Suppressor macrophage (primary cell): ENCODE measurements around the gene SPI1.

ENCODE experiments used
- DNase-seq, 4 experiments: peaks; one replicate each; pipeline ENCODE4 v3.0.0-alpha.2; 2020 to 2022

SPI1 gene

DNA sequence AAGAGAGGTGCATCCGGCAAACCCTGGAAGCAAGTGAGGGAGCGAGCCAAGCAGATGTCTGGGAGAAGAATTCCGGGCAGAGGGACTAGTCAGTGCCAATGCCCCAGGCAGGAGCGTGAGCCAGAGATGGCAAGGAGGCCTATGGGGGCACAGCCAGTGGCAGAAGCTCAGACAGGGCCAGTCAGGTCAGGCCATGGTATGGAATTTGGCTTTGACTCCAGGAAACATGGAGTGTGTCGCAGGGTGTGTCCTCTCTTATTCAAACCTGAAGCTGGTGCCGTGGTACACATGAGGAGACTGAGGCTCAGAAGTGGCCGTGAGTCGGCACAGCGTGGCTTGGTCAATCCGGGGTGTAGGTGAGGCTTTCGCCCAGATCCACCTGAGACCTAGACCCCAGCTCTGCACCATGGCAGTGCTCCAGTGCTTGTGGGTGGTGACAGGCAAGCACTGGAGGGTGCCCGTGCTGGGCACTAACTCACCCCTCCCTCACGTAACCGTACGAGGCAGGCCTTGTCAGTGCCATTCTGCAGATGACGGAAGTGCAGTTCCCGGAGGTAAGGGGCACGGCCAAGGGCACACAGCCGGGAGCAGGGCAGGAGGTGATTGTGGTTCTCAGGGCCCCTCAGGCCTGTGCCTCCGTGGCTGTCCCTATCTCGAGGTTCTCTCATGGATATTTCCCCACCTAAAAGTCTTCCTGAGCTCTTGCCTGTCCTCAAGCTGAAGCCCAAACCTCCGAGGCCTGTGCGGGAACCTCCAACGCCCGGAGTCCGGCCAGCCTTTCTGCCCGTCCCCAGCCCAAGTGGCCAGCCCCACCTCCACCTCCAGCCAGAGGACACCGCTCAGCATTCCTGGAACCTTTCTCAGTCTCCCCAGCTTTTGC is 10.6 kb upstream of the SPI1 start:
- peak in 3 of 4 experiments; percentile 29 to 41 (median 29) for DNase-seq

DNA sequence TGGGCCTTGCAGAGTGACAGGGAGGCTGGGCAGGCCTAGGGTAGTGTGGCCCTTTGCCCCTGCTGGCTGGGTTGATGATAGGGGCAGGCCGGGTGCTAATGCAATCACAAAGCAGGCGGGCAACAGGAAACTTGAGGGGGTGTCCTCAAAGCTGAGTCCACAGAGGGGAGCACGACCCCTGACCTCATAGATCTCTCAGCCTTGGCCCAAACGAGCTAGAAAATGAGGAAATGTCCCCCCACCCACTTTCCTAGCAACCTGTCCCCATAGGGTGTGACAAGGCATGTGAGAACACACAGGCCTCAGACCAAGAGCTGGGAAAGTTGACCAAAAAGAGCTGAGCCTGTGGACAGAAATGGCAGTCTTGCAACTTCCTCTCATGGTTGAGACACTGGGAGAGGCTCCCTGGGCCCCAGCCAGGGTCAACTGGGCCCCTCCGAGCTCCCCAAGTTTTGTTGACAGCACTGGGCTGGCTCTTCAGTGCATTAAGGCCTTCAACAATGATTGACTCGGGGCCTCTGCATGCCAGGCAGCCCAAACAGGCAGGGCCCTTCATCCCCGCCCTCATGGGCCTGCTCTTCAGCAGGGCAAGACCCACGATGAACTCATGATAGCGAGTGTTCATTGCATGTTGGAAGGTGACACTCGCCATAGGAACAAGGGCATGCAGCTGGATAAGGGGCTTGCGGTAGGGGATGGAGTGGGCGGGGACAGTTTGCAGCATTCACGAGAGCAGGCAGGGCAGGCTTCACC is 9.8 kb upstream of the SPI1 start:
- DNase-seq: peak; percentile 91 to 98 (median 94)

DNA sequence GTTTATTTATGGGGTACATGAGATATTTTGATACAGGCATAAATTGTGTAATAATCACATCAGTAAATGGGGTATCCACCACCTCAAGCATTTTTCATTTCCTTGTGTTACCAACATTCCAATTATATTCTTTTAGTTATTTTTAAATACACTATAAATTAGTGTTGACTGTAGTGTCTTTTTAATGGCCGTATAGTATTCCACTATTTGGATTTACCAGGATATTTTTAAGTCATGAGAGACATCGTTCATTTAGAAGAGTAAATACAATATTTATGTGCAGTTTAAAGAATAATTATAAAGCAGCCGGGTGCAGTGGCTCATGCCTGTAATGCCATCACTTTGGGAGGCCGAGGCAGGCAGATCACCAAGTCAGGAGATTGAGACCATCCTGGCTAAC is 6.2 kb upstream of the SPI1 start:
- DNase-seq: no peak

DNA sequence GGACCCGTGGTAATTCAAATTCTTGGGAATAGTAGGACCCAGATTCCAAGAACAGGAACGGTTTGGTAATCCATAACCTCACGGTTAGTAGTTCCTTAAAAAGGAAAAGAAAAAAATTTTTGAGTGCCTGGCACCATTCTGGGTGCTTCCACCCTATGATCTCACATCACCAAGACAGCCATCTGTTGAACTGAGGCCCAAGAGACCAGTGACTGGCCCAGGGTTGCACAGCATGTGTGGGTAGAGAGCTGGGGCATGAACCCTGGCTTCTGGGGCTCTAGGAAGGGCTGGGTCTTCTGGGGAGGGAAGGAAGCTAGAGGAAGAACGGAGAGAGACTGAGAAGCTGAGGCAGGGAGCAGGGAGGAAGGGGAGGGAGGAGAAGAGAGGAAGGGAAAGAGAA is 4.7 kb upstream of the SPI1 start:
- DNase-seq: peak; percentile 71 to 85 (median 78)

DNA sequence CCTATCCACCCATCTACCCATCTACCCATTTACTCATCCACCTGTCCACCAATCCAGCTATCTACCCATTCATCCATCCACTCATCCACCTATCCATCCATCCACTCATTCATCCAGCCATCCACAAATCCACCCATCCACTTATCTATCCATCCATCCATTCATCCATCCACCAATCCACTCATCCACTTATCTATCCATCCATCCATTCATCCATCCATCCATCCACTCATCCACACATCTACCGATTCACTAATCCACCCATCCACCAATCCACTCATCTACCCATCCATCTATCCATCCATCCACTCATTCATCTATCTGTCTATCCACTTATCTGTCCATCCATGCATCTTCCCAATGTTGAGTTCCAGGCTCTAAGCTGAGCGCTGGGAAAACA is 1.7 kb upstream of the SPI1 start:
- DNase-seq: no peak

DNA sequence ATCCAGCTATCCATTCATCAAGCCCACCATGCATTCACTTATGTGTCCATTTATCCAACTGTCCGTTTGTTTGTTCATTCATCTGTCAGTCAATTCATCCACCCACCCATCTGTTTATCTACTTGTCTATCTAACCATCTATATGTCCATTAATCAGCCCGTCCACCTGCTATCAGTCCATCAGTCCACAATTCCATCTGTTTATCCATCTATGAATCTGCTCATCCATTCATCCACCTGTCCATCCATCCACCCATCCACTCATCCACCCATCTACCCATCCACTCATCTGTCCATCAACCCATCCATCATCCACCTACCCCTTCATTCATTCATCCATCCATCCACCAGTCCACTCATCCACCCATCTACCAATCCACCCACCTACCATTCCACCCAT is 970 bp upstream of the SPI1 start:
- no peak for DNase-seq

DNA sequence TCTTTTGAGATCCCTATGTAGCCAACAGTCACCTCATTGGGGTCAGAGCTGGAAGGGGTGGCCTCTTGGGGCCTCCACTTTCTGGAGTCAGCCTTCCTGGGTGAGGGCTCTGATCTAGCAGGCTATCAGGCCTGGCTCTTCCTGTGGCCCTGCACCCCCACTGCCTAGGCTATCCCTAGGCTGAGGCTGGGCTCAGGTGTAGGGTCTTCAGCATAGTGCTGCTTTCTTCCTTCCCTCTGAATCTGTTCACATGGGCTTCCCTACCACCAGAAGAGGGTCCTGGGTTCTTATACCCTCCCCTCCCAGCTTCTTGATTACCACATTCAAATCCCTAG is 456 bp upstream of the SPI1 start:
- DNase-seq: no peak

DNA sequence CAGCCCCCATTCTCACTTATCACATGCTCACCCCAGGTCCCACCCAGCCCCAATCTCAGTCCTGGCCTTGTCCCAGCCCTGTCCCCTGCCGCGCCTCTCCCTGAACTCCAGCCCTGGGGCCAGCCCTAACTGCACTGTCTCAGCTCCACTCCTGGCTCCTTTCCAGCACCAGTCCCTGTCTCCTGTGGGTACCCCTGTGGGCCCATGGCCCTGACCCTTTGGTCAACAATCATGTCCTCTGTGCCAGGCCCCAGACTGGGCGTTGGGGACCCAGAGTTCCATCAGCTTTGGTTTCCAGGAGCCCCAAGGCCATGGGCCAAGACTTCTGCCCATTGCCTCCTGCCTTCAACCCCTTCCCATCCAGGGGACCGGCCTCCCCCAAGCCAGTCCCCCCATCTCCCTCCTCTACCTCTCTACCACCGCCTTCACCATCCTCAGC is 757 bp downstream of the SPI1 start:
- peak; percentile 54 to 73 (median 70) for DNase-seq

DNA sequence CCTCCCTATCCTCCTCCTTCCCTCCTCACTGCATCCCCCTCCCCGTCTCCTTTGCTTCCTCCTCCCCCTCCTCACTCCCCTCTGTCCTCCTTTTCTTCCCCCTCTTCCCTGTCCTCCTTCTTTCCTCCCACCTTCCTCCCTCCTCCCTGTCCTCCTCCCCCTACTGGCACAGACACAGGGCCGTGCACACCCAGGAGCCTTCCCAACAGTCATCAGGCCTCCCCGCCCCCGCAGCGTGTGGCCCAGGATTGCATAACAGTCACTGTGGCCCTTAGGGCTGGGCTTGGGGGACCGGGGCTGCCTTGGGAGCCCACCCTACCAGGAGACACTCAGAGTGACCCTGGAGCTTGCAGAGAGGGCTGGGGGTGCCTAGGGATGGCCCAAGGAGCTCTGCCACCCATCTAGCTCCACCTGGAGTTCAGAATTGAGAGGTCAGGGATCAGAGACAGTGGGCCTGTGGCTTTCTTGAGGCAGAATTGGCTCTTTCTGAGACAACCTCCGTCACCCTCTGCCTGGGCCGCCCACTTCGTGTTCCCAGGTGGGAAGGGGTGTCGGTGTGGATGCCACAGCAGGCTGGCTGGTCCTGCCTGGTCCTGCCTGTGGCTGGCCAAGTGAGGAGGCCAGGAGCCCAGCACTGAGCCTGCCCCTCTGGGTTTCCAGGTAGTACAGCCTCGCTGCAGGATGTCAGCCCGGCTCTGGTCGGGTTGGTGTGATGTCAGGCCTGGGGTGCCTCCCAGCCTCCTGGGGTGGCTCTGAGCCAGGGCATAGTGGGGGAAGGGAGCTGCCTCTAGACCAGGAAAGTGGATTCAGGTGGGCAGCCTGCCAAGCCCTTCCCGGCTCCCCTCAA is 1.6 kb downstream of the SPI1 start:
- DNase-seq: peak; percentile 89 to 94 (median 92)

DNA sequence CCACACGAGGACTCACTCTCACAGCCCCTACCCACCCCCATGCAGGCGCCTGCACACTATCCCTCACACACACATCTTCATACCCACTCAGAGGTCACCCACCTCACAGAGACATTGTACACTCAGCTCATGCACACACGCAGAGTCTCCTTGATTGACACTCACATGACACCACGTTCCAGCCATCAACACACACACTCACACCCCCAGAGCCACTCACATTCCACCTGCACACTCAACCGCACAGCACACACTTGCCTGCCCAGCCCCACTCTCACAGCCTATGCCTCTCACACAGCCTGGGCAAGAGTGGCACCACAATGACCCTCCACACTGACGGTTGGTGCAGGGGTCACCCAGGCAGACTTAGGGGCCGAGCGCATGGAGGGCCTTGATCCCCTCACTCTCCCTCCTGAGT is 2.2 kb downstream of the SPI1 start:
- peak; percentile 37 to 55 (median 52) for DNase-seq

DNA sequence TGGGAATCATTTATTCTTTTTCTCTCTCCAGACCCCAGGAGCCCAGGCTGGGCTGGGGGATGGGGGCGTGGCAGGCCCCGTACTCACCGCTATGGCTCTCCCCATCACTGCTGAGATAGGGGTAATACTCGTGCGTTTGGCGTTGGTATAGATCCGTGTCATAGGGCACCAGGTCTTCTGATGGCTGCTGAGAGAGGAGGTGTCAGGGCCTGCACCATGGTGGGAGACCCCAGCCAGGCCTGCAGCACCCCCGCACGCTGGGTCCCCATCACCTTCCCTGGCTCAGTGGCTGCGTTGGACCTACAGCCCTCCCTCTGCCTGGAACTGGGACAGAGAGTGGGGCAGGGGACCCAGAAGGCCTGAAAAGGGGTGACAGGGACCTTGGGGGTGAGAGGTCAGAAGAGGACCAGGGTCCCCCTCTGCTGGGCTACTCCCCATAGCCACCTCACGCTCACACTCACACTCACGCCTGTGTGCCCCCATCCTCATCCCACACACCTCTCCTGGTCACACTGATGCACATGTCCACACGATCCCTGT is 2.7 kb downstream of the SPI1 start:
- no peak for DNase-seq

DNA sequence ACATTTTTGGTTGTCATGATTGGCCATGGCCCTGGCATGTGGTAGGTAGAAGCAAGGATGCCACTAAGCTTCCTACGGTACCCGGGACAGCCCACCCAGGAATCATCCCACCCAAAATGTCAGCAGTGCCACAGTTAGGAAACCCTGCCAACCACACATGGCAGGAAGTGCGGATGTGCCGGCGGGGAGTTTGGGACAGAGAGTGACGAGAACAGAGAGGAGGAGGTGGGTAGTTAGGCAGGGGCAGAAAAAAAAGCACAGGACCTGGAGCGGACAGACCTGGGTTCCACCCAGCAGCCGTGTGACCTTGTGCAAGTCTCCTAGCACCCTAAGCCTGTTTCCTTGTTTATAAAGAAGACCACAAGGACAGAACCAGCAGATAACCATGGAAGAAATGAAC is 3.3 kb downstream of the SPI1 start:
- peak; percentile 60 to 82 (median 80) for DNase-seq

DNA sequence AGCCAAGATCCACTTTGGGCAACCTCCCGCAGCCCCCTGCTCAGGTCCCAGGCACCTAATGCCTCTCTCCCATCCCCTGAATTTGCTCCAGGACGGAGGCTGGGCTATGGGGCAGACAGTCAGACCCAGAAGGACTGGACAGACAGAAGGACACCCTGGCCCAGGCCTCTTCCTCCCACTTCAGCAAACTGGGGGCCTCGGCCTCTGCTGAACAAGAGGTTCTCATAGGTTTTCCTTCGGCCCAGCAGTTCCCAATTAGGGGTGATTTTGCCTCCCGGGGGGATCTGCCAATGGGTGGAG is 3.7 kb downstream of the SPI1 start:
- DNase-seq: no peak

DNA sequence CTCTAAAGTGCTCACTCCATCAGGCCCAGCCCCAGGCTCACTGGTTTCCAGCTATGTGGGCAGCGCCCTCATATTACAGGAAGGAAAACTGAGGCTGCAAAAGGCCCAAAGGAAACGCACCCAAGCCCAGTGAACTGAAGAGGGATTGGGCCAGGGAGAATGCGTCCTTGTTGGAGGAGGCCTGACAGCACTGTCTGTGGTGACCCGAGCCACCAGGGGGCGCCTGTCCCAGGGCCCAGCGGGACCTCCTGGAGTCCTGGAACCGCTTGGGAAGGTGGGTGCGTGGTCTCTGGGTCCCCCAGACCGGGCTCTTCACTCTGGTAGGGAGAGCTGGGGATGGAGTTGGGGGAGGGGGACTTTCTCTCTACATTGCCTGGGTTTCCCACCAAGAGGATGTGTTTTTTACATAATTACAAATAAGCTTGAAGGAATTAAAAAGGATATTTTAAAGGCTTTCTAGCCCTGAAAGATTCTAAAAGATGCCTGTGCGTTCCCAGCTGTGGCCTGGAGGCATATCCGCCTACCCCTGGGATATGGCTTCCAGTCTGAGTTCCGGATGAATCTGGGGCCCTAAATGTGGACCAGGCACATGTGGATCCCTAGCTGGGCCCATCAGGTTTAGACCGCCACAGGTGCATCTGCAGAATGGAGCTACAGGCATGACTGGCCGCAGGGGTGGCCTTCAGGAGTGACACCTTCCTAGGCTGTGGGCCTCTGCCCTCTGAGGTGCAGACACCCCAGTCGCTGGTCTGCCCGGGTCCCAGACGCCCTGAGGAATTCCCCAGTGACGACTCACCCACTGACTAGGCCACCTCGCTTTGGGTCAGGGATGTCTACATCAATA is 4.2 kb downstream of the SPI1 start:
- DNase-seq: peak; percentile 85 to 94 (median 89)

DNA sequence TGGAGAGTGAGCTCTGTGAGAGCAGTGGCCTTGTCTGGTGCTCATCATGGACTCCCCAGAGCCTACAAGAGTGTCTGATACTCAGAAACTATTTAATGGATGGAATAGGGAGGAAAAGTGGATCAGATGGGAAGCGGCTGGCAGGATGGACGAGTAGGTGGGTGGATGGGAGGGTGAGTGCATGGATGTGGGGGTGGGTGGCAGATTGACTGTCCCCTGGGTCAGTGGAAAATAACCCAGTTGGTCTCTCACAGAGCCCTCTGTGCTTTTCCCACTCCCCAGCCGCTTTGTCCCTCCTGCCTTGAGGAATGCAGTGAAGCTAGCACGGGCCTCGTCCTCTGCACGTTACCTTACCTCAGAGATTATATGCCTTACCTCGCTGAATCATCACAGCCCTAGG is 5.9 kb downstream of the SPI1 start:
- no peak for DNase-seq

DNA sequence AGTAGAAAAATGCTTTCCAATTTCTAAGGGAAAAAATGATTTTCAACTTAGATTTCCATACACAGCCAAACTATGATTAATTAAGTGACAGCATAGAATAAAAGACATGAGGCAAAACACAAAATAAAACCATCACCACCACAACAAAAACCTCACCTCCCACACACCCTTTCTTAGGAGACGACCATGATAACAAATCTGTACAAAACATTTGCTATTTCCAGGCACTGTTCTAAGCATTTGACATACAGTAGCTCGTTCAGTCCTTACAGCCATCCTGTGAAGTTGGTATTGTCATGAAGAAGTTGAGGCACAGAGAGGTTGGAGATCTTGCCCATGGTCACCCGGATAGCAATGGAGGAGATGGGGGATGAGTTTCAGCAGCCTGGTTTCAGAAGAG is 8.7 kb downstream of the SPI1 start:
- peak in 1 of 4 experiments; percentile 8 for DNase-seq

DNA sequence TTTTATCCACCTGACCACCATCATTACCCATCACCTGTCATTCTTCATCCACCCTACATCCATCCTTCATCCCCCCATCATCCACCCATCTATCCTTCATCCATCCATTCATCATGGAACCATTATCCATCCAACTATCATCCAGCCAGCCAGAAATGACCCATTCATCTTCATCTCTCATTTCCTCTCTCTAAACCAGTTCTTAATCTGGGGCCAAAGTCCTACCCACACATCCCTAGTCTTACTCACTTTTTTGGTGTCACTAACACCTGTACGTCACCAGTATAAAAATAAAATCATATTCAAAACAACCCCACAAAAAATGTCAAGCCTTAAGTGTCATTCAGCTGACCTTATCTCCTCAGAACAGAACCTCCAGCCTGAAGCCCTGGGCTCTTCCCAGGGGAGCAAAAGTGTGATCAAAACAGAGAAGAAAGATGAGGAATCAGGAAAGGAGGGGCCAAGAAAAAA is 12.3 kb downstream of the SPI1 start:
- DNase-seq: no peak

DNA sequence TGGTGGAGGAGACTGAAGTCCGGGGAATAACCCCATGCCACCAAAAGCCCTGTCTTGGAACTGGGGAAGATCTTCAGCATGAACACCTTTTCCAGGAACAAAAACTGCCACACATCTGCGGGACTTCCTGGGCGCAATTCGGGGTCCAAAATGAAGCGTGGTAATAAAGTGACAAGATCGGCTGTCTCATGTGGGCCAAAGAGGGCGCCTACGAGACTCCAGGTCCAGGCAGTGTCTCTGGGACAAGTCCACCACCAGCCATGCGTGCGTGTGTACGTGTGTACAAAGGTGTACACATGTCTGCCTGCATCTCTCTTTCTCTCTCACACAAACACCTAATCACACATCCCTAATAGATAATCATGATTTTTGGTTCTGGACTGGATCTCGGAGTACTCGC is 16.9 kb downstream of the SPI1 start:
- DNase-seq: no peak

DNA sequence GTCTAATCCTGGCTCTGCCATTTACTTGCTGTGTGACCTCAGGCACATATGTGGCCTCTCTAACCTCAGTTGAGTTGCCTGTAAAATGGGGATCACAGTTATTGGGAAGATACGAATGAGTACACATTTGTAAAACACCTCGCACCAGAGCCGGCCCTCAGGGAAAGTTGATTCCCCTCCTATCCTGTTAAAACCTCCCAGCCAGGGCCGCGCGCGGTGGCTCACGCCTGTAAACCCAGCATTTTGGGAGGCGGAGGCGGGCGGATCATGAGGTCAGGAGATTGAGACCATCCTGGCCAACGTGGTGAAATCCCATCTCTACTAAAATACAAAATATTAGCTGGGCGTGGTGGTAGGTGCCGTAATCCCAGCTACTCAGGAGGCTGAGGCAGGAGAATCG is 18.0 kb downstream of the SPI1 start:
- DNase-seq: no peak

DNA sequence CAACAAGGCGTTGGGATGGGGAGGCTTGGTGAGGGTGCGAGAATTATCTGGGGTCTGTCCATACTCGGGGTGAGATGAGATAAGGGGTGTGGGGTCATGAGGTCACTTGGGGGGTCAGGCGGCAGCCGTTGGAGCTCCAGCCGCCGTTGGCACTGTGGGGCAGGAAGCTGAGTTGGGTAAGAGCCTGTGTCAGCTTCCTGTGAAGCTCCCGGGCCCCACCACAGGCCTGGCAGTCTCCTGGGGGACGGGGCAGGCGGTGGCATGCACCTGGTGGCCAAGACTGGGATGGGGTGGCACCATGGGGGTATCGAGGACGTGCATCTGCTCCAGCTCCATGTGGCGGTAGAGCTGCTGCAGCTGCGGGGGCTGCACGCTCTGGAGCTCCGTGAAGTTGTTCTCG is 18.8 kb downstream of the SPI1 start:
- peak; percentile 46 to 76 (median 73) for DNase-seq

DNA sequence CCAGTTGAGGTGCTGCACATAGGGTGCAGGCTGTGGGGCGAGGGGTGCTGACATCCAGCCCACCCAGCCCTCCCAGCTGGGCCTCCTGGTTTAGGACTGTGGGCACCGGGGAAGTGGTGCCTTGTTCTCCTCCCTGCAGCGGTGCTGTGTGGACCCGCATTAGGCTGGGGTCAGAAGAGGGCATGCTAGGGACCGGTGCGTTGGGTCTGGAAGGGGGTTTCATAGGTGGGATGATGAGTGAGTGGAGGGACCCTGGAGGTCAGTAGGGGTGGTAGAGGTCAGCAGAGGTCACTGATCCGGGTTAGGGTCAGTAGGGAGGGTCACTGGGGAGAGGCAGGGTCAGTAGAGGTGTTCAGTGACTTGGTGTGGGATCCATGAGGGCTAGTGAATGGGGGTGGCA is 19.2 kb downstream of the SPI1 start:
- DNase-seq: no peak

DNA sequence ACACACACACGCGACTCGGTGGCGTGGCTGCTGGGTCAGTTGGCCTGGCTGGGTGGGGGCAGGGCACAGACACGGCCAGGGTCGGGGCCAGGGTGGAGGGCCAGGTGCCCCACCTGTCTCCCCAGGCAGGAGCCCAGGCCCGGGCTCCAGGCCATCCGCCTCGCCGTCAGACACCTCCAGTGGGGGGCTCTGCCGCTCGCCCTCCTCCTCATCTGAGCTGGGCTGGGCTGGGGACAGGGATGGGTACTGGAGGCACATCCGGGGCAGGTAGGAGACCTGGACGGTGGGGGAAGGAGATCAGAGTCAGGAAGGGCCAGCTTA is 19.7 kb downstream of the SPI1 start:
- DNase-seq: no peak
